IPS-NIHi7 (cell line): ENCODE measurements around the gene CDCA4.
"Not testable (repeated sequence)": the region's sequence is repeated elsewhere in the genome, so short reads cannot be mapped to it uniquely, and the experiment has no call there.

Experiments used
- DNase-seq: peaks from one replicate; pipeline ENCODE4 v3.0.0; 2012; ENCODE audit warnings: mixed read lengths; ENCODE audit errors: extremely low spot score

Gene CDCA4

DNA sequence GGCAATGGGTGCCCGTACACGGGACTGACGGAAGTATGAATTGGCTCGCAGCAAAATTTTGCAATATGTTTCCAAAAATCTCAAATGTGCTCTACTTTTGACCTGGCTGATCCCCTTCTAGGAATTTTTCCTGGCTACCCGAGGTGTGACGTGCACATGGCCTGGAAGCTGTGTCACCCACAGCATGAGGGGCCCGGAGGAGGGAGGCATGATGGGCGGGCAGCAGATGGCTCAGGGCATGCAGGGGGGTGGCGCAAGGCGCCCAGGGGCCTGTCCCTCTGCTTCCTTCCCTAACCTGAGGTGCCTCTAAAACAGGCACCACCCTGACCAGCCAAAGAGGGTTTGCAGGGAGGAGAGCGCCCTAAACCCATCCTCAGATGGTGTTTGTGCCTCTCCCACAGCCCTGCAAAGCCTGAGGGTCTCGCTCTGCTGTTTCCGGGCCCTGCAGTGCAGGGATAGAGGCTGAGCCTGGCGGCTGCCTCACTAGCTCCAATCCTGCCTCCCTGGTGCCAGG, 37.7 kb upstream of the CDCA4 start:
- DNase-seq, result no peak

- DNase-seq, result no peak
These were observed 35.5 kb upstream of the CDCA4 start for GRCh38 chr14:105056303-105056831.

- DNase-seq, result peak; percentile 11
These were observed 34.9 kb upstream of the CDCA4 start for GRCh38 chr14:105055736-105056302.

DNA sequence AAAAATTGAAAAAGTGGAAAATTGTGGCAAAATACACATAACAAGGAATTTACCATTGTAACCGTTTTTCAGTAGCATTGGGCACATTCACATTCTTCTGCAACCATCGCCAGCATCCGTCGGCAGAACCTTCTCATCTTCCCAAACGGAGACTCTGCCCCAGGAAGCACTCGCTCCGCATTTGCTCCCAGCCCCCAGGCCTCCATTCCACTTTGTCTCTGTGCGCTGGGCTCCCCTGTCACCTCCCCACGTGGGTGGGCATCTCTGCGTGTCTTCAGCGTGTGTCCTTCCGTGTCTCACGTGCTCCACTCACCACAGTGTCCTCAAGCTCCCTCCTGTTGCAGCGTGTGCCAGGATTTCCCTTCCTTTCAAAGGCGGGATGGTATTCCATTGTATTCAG, 34.5 kb upstream of the CDCA4 start:
- DNase-seq, result peak; percentile 15

DNA sequence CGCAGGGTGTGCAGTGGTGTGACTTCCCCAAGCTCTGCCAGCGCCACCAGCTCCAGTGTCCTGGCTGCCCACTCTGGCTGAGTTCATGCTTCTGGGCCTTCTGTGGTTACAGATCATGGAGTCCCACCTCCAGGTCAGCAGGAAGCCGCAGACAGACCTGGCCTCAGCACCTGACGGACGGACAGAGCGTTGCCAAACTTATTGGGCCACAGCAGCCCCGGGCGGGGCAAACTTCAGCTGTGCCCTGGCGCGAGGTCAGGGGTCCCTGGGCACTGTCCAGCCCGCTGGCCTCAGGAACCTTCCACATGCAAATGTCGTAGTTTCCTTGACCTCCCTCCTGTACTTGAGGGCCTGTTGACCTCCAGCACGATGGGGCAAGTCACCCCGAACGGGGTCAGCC, 33.1 kb upstream of the CDCA4 start:
- no peak for DNase-seq

DNA sequence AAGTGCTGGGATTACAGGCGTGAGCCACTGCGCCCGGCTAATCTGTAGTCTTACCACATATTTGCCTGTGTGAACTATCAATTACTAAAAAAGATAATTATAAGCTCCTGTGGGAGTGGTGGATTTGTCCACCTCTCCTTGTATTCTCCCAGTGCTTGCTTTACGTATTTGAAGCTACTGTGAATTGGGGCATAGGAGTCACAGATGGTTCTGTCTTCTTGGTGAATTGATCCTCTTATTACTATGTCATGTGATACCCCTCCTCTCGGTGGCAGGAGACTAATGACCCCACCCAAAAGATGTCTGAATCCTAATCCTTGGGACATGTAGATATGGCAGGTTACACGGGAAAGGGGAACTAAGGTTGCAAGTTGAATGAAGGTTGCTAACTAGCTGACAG, 32.5 kb upstream of the CDCA4 start:
- DNase-seq, result no peak

- no peak for DNase-seq
These were observed 31.2 kb upstream of the CDCA4 start for GRCh38 chr14:105052110-105052458.

- no peak for DNase-seq
These were observed 30.6 kb upstream of the CDCA4 start for GRCh38 chr14:105051182-105052109.

GRCh38 chr14:105050551-105050897, 29.6 kb upstream of the CDCA4 start:
- peak; percentile 8 for DNase-seq

- peak; percentile 4 for DNase-seq
These were observed 29.1 kb upstream of the CDCA4 start for GRCh38 chr14:105049753-105050550.

DNA sequence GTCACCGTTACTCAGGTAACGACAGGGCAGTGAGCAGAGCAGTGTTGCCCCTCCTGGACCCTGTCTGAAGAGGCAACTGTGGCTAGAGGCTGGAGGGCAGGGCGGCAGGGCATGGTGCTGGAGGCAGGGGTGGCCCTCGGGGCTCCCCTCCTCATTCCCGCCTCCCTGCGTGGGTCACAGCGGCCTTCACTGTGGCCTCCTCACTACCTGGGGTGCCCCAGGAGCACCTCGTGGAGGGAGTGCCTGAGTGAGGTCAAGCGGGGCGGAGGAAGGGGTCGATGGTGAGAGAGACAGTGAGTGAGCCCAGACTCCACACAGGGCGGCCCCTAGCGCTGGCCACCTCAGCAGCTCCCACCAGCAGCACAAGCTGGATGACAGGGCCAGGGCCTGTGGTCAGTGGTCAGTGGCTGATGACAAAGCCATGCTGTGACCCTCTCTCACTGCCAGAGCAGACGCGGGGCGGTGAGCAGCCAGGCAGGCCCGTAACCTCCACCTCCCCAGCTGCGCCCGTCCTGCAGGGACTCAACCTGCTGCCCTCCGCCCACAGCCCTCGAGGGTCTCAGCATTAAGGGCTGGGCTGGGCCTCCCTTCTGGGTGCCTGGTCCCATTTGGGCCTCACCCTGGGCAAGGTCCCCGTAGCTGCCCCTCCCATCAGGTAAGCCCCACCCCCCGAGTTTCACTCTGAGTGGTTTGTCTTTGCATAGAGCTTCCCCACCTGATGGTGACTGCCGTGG, 26.6 kb upstream of the CDCA4 start:
- DNase-seq, result peak; percentile 7

DNA sequence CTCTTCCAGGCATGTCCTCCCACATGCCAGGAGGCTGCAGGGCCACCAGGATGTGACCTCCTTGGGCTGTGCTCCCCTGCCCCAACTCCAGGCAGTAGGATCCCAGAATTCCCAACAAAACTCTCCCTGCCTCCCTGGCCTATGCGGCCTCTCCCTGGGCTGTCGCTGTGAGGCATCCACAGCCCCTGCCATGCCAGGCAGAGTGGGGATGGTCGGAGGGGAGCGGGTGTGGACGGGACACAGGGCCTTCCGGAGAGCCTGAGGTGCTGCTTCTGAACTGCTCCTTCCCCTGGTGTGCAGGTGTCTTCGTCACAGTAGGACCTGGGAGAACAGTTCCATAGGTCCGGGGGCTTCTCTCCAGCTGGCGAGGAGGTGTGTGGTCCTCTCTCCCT, 26.0 kb upstream of the CDCA4 start:
- peak; percentile 5 for DNase-seq

- DNase-seq, result peak; percentile 96
These were observed 24.9 kb upstream of the CDCA4 start for GRCh38 chr14:105045710-105046326.

- no peak for DNase-seq
These were observed 22.8 kb upstream of the CDCA4 start for GRCh38 chr14:105043641-105044040.

DNA sequence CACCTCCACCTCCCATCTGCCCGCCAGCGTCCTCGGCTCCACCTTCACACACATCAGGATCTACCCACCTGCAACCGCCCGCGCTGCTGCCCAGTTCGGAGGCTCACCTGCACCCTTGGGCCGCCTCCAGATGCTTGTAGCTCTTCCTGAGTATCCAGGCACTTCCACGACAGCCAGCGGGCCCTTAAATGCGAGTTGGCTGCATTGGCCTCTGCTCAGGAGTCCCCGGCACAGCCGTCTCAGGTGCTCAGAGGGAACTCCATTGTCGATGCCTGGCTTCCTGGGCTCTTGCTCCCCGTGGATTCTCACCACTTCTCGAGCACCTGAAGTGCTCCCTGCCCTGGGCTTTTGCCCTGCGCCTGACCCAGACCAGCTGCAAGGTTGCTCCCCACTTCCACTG, 21.9 kb upstream of the CDCA4 start:
- peak; percentile 4 for DNase-seq

- DNase-seq, result peak; percentile 6
These were observed 21.2 kb upstream of the CDCA4 start for GRCh38 chr14:105041841-105042765.

DNA sequence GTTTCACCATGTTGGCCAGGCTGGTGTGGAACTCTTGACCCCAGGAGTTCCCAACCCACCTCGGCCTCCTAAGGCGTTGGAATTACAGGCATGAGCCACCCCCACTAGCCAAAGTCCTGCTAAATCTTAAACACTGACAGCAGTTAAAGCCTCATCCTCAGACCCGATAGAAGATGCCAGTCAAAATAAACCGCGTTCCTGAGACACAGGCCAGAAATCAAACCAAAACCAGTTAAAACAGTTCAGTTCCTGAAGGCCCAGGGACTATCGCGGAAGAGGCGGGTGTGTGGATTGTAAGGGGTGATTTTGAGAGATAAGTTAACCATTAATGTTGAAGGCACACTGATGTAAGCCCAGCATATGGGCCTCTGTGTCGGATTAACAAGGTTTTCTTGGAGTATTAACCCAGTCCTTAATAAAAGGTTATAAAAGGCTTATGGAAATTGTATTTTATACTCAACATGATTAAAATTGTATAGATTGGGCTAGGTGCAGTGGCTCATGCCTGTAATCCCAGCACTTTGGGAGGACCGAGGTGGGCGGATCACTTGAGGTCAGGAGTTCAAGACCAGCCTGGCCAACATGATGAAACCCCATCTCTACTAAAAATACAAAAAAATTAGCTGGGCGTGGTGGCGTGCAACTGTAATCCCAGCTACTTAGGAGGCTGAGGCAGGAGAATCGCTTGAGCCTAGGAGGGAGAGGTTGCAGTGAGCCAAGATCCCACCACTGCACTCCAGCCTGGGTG, 18.7 kb upstream of the CDCA4 start:
- DNase-seq, result no peak

GRCh38 chr14:105035616-105036015, 14.7 kb upstream of the CDCA4 start:
- DNase-seq, result not testable (repeated sequence)
